ENCODE measurements around the gene SELENOM. TPM values are rescaled to one million over a fixed set of nuclear protein-coding genes. Genes with fewer than 3 reads are reported as not detected.
"Not testable (repeated sequence)": the region's sequence is repeated elsewhere in the genome, so short reads cannot be mapped to it uniquely, and the experiment has no call there.

The SELENOM gene
- total and polyA plus RNA-seq, 2 of the 8 experiments (the other 6 are each of a cell fraction or from before 2014, with no cell fraction given) = 22.7 to 40.0 TPM

DNA sequence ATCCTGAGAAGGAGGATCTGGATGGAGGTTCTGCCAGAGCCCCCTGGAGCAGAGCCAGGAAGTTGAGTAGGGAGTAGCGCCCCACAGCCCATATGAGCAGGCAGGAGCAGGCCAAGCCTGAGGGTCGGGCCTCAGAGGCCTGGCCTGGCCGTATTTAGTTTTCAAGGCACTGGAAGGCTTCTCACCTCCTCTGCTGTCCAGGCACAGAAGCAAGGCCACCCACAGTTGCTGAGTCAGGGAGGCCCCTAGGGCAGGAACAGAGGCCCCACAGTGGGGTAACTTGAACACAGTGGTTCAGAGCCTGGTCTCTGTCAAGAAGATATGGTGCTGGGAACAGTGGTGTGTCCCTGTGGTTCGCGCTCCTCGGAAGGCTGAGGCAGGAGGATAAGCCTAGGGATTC is 47.7 kb downstream of the SELENOM start:
- H4K20me1 ChIP-seq (replicated peaks in 1 of 2; ENCODE audit: control insufficient read depth in 1 of 2, insufficient read depth in 2 of 2, low read length in 2 of 2); H3K79me2 ChIP-seq (ENCODE audit: control insufficient read depth in 1 of 2, insufficient read depth in 2 of 2, low read length in 2 of 2); POLR2A ChIA-PET (ENCODE audit: partially characterized antibody); H3K23ac ChIP-seq (ENCODE audit: insufficient read length); H2AK5ac ChIP-seq (ENCODE audit: low read depth, low read length); DNase-seq (ENCODE audit: low read depth in 1 of 2, low spot score in 2 of 2); H4K8ac ChIP-seq (ENCODE audit: extremely low read depth, insufficient read depth, low read length); H3K79me1 ChIP-seq (ENCODE audit: low read depth, low read length); H4K91ac ChIP-seq (replicated peaks; ENCODE audit: insufficient read length, low read length); H3K4ac ChIP-seq (replicated peaks; ENCODE audit: insufficient read length, low read depth, low read length); H3K4me1 ChIP-seq (replicated peaks in 1 of 4; ENCODE audit: control insufficient read depth in 3 of 4, insufficient read depth in 4 of 4, low read length in 3 of 4); H3K14ac ChIP-seq (ENCODE audit: insufficient read length); H3K4me2 ChIP-seq (ENCODE audit: insufficient read depth in 1 of 2, low read depth in 2 of 2, low read length in 2 of 2); H3K4me3 ChIP-seq (ENCODE audit: extremely low read depth in 1 of 4, insufficient read depth in 2 of 4, low read depth in 3 of 4, low read length in 4 of 4); H3K27me3 ChIP-seq (replicated peaks in 1 of 4; ENCODE audit: control insufficient read depth in 3 of 4, extremely low read depth in 1 of 4, insufficient read depth in 3 of 4, low read length in 3 of 4); H3K9ac ChIP-seq (replicated peaks in 1 of 4; ENCODE audit: extremely low read depth in 1 of 4, low read depth in 3 of 4, low read length in 3 of 4); H3K9me3 ChIP-seq (ENCODE audit: insufficient read depth in 2 of 2, low read depth in 1 of 2, low read length in 1 of 2); H3K56ac ChIP-seq (replicated peaks; ENCODE audit: insufficient read length, low read depth, low read length); H2BK15ac ChIP-seq (ENCODE audit: low read length); H2BK5ac ChIP-seq (ENCODE audit: low read depth, low read length); H3K18ac ChIP-seq (ENCODE audit: extremely low read depth, low read length); FAIRE-seq; CTCF ChIA-PET (ENCODE audit: partially characterized antibody); H2AFZ ChIP-seq (ENCODE audit: low read length); H3K36me3 ChIP-seq (ENCODE audit: control insufficient read depth in 2 of 4, insufficient read depth in 4 of 4, low read length in 3 of 4); H3K27ac ChIP-seq (ENCODE audit: low read depth, low read length); H2BK120ac ChIP-seq (replicated peaks; ENCODE audit: low read depth, low read length); H2BK12ac ChIP-seq (ENCODE audit: low read depth, low read length); H4K5ac ChIP-seq (ENCODE audit: insufficient read length, low read depth, low read length); H3K23me2 ChIP-seq (ENCODE audit: low read depth, low read length); H2BK20ac ChIP-seq (ENCODE audit: low read length): not testable (repeated sequence)
- WGBS, 2 experiments (ENCODE audit: extremely low coverage in 1 of 2, insufficient coverage in 1 of 2, insufficient read length in 1 of 2, insufficient replicate concordance in 2 of 2, low coverage in 1 of 2, low lambda C conversion rate in 2 of 2, missing lambda C conversion rate in 1 of 2) = 73% methylated on average over 4 of the region's 6 CpGs; no CpG with 5 or more reads in 1 of the 2 experiments
